GM21423 (cell line): ENCODE data around the gene CST9.
"Not testable (repeated sequence)": the region's sequence is repeated elsewhere in the genome, so short reads cannot be mapped to it uniquely, and the experiment has no call there.

Experiments
- ATAC-seq: cut with Tn5 transposase; IDR thresholded peaks from one replicate; pipeline ENCODE4 v1.9.1; 2021; ENCODE audit warnings: mild to moderate bottlenecking, moderate library complexity; ENCODE audit not compliant: unreplicated experiment

Gene CST9

GRCh38 chr20:23588434-23589403 lies 17.0 kb downstream of the CST9 start:
- ATAC-seq, result no peak

DNA sequence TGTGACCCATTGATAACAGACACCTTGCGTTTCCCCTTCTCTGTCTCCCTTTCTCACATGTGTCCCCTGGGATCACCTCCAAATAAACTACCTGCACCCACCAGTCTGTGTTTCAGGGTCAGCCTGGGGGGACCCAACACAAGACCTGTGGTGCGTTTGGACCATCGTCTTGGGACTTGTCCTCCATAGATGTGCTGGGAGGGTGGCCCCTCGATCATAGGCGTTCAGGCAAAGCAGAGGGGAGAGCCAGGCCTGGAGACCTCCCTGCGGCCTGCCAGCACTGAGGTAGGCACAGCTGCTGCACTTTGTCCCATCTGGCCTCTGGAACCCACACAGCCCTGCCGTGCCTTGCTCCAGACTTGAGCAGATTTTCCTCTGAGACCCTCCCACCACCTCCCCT lies 18.1 kb downstream of the CST9 start:
- no peak for ATAC-seq

DNA sequence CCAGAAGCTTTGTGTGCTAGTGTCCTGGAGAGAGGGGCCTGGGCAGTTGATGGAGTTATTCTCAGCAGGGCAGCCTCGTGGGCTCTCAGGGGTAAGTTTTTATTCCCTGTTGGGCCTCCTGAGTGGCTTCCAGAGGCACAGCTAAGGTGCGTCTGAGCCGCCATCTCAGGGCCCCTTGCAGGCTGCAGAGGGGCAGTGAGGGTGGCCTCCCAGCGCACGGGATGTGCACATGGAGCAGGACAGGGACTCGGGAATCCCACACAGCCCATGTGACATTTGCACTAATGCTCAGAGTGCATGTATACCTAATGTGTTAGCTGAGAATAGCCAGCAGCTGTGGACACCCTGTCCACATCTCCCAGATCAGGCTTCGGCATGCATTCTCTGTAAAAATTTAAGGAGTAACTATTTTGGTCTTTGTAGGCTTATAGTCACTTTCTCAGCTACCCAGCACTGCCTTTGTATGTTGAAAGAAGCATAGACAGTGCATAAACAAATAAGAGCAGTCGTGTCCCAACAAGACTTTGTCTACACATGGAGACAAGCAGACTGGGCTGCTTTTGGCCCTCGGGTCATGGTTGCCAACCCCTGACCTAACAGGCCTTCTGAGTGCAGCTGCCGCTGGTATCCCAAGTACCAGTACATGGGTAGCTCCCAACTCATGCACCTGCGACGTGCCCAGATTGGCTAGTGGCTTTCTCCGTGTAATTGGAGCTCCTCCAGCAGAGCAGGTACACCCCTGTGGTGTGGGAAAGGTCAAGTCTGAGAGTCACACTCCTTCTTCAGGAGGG lies 18.8 kb downstream of the CST9 start:
- ATAC-seq, result no peak

DNA sequence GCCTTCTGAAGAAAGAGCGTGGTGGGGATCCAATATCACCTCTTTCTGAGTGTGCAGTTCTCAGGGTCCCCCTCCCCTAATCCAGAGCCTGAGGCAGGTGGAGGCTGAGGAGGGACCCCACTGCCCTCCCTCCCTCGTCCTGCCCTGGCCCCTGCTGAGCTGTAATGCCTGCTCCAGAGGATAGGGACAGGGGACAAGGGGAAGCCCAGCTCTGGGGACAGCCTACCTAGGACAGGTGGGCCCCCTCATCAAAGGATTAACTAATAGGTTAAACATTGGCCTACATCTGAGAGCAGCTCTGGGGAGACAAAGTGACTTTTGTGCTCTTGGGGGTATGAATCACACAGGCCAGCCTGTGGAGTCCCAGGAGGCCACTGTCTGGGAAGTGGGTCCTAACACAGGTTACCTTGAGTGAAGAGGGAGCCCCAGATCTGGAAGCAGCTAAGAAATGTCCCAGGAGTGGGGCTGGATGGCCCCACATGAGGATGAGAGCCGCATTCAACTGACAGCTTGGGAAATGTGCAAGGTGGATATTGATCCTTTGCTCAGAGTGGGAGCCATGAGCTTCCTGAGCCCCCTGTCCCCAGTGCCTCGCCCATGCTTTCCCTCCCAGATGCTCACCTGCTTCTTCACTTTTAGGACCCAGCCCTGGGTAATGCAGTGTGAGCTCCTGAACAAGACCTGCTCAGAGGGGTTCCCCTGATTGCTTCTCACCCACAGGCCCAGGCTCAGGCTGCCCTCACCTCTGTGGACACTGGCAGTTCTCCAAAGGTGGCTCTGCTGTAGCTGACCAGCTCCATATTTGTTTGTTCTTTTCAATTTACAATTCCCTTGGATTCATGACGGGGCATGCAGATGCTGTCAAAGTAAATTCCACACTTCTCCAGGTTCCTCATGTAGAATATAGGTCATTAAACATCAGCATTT lies 19.6 kb downstream of the CST9 start:
- no peak for ATAC-seq

GRCh38 chr20:23585449-23585807 lies 20.3 kb downstream of the CST9 start:
- ATAC-seq, result no peak

DNA sequence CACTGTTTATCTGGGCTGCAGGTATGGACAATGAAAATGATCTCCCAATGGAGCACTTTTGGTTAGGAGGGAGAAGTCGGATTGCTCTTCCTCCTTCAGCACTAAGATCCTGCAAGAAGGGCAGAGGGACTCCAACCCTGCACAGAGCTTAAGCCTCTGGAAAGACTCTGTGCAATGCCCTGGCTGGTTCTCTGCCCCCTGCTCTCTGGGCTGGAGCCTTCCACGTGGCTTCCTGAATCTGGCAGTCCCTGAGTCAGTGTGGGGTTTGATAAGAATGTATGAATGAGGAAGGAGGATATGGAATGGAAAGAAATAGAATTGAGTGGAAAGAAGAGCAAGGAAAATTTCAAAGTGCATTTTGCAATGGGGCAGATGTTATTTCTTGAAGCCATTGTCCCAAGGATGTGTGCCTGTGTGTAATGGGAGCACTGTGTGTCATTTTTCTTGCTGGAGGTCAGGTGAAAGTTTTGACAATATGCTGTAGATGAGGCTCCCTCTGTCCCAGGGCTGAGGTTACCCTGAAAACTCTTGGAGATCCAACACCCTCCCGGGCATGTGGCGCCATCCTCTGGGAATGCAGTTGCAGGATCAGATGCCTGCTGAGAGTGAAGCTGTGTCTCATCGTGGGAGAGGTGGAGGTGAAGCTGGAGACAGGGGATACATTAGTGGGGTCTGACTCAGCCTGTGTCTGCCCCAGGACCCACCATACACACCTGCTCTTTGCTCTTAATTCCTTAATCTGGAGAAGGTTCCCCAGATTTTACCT lies 21.1 kb downstream of the CST9 start:
- no peak for ATAC-seq

DNA sequence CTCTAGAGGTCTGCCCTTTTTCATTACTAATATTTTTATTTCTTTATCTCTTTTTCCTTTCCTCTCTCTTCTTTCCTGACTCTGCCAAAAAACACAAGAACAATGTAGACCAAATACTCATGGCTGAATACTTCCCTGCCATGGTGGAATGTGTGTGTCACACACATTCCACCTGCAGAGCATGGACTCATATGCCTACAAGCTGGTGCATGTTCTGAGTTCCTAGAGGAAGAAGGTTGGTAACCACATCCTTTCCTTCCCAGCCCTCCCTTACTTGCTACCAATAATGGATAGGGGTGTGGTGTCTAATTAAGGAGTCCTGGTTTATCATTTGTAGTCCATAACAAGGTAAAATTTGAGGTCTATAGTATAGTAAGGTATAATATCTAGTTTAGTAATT lies 22.2 kb downstream of the CST9 start:
- no peak for ATAC-seq

DNA sequence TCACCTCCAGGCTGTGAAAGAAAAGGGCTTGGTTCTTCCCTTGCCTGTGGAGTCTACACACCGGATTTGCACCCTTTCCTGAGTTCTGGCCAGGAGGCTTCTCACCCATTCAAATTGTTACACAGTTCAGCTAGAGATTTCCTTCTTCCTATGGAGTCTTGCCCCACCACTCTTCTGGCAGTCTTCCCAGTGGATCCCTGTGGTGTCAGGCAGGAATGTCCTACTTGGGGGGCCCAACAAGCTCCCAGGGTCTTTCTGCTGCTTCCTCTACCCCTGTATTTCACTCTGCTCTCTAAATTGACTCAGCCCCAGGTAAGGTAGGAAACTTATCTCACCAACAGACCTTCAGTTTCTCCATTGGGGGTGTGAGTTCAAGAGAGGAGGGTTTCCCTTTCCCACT lies 23.4 kb downstream of the CST9 start:
- ATAC-seq, result no peak

- not testable (repeated sequence) for ATAC-seq
These were observed 23.9 kb downstream of the CST9 start for GRCh38 chr20:23581833-23582232.

- no peak for ATAC-seq
These were observed 30.7 kb downstream of the CST9 start for GRCh38 chr20:23574977-23575376.

GRCh38 chr20:23570178-23570760 lies 35.4 kb downstream of the CST9 start:
- no peak for ATAC-seq

GRCh38 chr20:23569570-23569969 lies 36.1 kb downstream of the CST9 start:
- ATAC-seq, result no peak

DNA sequence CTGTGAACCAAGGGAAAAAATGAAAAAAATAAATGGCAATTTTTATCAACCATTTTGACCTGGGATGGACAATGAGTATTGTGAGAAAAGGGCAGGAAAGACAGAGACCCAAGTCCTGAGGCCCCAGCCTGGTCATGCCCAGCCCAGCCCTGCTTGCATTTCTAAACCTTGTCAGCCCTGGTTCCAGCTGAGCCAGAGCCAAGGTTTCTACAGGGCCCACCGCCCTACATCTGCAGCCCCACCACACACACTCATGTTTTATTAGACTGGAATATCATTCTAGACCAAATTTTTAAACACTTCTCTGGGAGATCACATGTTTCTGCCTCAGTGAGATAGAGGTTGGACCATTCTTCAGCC lies 36.8 kb downstream of the CST9 start:
- no peak for ATAC-seq

DNA sequence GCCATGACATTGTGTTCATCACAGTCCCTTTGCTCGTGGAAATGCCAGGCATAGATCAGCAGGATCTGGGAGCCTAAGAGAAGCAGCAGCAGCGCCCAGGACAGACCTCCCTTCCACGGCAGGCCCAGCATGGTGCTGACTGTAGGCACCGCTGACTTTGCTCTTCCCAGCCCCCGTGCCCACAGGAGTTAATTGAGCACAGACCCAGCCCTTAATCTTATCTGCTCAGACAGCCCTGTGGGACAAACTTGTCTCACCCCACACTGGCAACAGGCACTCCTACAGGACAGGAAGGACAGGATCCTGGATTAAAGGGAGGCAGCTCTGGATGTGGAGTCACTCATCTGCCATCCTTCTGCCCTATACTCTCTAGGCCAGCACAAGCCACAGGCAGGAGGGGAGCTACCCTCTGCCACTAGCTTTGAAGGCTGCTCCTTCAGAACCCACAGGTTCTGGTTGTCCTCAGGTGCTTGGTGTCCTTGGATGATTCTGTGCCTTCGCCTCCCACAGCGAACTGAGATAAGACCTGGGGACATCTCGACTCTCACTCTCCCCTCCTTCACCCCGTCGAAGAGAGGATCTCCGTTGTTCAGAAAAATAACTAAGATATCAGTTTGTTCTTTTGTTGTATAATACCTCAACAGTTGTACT lies 37.3 kb downstream of the CST9 start, which contains the start of gene CST9L:
Gene CST9L (minus strand): TSS at position 165 of the 651 bp plus-strand sequence. CDS start 34 bp downstream, at position 131.
- no peak for ATAC-seq

- no peak for ATAC-seq
These were observed 39.4 kb downstream of the CST9 start for GRCh38 chr20:23566199-23566932.

GRCh38 chr20:23565503-23566045 lies 40.1 kb downstream of the CST9 start:
- ATAC-seq, result no peak

- no peak for ATAC-seq
These were observed 40.8 kb downstream of the CST9 start for GRCh38 chr20:23564927-23565326.

GRCh38 chr20:23562721-23563342 lies 42.9 kb downstream of the CST9 start:
- ATAC-seq, result no peak
